HG03135 (cell line): Measurements from ENCODE around the gene ULK4.
"Not testable (repeated sequence)": the region's sequence is repeated elsewhere in the genome, so short reads cannot be mapped to it uniquely, and the experiment has no call there.

ENCODE experiments used
- ATAC-seq: cut with Tn5 transposase; IDR thresholded peaks from one replicate; pipeline ENCODE4 v1.9.1; 2021; ENCODE audit warnings: mild to moderate bottlenecking, moderate library complexity; ENCODE audit not compliant: unreplicated experiment

ULK4 gene

DNA sequence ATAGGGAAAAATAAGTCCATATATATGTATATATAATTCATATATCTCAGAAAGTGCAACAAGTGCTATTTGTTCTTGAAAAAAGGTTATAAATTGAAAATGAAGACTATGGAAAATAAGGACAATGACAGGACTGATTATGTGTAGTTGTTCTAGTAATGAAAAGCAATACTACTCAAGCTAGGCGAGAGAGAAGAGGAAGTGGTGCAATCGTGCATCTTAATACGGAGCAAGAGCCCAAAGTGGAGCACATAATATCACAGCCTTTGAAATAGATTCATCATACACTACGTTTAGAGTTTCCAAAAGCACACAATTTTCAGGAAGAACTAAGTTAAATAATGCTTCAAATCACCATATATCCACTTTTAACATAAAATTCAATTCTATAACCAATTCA lies 87.9 kb downstream of the ULK4 start:
- ATAC-seq = no peak

GRCh38 chr3:41872157-41872556 lies 89.7 kb downstream of the ULK4 start:
- no peak for ATAC-seq

DNA sequence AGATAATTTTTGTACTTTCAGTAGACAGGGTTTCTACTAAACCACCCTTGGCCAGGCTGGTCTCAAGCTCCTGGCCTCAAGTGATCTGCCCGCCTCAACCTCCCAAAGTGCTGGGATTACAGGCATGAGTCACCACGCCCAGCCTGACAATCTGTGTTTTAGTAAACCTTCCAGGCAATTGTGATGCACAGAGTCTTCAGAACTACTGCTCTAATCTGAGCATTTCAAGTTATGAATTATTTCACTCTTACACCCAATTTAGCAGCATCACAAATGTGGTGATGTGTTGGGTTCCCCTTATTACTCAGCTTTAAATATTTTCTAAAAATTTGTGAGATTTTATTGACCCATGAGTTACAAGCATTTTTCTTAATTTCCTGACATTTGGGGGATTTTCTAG lies 94.4 kb downstream of the ULK4 start:
- ATAC-seq = no peak

GRCh38 chr3:41866298-41866697 lies 95.6 kb downstream of the ULK4 start:
- no peak for ATAC-seq

- no peak for ATAC-seq
These were observed 98.9 kb downstream of the ULK4 start for GRCh38 chr3:41863024-41863423.

DNA sequence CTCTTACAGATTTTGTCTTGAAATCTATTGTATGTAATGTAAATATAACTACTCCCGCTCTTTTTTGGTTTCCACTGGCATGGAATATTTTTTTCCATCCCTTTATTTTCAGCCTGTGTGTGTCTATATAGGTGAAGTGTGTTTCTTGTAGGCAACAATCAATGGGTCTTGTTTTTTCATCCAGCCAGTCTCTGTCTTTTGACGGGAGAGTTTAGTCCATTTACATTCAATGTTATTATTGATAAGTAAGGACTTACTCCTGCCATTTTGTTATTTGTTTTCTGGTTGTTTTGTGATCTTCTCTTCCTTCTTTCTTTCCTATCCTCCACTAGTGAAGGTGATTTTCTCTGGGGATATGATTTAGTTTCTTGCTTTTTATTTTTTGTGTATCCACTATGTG lies 101.4 kb downstream of the ULK4 start:
- ATAC-seq = not testable (repeated sequence)

- ATAC-seq = no peak
These were observed 106.9 kb downstream of the ULK4 start for GRCh38 chr3:41854956-41855355.

DNA sequence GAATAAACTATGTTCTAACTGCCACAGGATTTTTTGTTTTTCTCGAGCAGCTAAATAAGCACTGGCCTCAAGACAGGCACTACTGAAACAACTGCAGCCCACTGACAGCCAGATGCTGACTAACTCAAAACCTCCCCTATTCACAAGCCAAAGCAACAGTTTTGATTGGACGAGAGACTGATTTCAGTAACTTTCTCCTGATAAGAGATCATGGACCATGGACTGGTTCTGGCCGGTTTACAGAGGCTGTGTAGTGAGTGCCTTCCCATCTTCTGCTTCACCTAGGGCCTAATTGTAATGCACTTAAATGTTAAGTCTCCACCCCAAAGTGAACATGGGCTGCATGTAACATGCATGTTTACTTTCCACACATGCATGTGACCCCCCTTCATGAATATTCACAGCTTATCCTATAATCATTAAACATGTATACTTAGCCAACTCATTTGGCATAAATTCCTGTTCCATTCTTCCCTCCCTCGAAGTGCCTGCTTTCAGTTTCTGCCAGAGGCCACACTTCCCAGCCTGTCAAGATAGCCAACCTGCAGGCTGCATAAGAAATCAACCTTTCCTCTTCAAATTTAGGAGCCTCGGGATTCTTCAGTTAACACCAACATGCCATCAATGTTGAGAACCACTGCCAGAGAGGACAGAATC lies 108.2 kb downstream of the ULK4 start:
- ATAC-seq = no peak

GRCh38 chr3:41848753-41849574 lies 112.9 kb downstream of the ULK4 start:
- ATAC-seq = no peak

DNA sequence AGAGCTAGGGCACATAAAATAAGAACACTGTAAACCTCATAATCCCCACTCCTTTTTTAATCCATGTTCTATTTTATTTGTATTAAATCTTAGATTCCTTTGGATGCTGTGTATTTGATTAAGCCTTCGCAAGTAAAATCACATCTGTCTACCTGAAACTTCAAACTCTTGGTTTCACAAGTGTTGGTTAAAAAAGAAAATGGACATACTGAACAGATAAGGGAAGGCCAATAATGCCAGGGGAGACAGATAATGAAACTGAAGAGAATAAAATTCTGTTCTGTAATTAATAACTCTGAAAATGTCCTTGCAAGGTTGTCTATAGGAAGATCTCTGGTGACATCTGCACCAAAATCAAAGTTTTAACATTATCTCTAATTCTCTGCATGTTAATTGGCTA lies 114.2 kb downstream of the ULK4 start:
- no peak for ATAC-seq

GRCh38 chr3:41846850-41847249 lies 115.1 kb downstream of the ULK4 start:
- ATAC-seq = no peak

DNA sequence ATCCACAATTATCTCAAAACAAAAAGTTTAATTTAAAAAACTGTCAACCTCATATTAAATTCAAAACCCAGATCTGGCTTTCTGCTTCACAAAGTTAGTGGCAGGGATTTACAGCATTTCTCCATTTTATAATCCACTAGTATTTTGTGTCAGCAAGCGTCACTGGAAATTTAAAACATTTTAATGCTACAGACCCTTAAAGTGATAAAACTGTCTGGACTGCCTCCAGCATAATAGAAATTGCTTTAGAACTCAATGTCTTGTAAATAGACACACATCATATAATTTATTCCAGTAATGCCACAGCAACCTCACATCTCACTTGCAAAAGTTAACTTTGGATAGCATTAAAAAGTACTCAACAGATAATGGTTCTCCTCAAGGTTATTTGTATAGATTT lies 116.1 kb downstream of the ULK4 start:
- no peak for ATAC-seq

DNA sequence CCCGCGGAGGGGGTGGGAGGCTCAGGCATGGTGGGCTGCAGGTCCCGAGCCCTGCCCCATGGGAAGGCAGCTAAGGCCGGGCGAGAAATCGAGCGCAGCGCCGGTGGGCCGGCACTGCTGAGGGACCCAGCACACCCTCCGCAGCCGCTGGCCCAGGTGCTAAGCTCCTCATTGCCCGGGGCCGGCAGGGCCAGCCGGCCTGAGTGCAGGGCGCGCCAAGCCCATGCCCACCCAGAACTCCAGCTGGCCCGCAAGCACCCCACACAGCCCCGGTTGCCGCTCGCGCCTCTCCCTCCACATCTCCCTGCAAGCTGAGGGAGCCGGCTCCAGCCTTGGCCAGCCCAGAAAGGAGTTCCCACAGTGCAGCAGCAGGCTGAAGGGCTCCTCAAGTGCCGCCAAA lies 117.6 kb downstream of the ULK4 start:
- ATAC-seq = not testable (repeated sequence)

DNA sequence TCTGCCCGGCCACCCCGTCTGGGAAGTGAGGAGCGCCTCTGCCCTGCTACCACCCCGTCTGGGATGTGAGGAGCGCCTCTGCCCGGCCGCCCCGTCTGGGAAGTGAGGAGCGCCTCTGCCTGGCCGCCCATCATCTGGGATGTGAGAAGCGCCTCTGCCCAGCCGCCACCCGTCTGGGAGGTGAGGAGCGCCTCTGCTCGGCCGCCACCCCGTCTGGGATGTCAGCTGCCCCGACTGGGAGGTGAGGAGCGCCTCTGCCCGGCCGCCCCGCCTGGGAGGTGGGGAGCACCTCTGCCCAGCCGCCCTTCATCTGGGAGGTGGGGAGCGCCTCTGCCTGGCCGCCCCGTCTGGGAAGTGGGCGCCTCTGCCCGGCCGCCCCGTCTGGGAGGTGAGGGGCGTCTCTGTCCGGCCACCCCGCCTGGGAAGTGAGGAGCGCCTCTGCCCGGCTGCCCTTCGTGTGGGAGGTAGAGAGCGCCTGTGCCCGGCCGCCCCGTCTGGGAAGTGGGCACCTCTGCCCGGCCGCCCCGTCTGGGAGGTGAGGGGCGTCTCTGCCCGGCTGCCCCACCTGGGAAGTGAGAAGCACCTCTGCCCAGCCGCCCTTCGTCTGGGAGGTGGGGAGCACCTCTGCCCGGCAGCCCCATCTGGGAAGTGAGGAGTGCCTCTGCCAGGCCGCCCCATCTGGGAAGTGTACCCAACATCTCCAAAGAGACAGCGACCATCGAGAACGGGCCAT lies 120.8 kb downstream of the ULK4 start:
- not testable (repeated sequence) for ATAC-seq

DNA sequence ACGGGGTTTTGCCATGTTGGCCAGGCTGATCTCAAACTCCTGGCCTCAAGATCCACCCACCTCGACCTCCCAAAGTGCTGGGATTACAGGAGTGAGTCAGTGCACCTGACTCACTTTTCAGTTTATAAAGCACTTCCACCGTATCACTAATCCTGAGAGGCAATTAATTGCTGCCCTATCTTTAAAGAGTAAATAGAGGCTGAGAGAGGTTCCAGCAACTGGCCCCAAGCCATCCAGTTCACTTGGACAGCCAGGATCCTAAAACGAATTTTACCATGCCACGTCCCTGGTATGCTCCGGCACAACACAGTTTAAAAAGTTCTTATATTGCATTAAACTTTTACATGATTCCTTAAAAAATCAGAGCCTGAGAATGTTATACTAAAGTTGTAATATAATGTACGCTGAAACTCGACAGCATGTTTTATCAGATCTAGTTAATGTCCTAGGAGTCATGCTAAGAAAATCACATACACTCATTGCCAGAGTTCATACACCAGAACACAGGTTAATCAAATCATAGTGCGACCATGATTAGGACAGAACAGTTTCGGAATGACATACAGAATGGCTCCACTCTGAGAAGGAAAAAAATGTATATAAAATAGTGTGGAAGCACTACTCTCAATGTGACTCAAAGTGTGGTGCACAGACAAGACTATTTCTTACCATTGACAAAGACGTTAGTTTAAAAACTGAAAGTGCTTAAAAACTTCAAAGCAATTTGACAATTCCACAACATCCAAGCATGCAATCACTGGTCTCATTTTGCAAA lies 125.4 kb downstream of the ULK4 start:
- no peak for ATAC-seq

- ATAC-seq = no peak
These were observed 128.3 kb downstream of the ULK4 start for GRCh38 chr3:41833628-41834027.

GRCh38 chr3:41819236-41819635 lies 142.7 kb downstream of the ULK4 start:
- ATAC-seq = no peak

GRCh38 chr3:41808618-41809017 lies 153.3 kb downstream of the ULK4 start:
- ATAC-seq = no peak

DNA sequence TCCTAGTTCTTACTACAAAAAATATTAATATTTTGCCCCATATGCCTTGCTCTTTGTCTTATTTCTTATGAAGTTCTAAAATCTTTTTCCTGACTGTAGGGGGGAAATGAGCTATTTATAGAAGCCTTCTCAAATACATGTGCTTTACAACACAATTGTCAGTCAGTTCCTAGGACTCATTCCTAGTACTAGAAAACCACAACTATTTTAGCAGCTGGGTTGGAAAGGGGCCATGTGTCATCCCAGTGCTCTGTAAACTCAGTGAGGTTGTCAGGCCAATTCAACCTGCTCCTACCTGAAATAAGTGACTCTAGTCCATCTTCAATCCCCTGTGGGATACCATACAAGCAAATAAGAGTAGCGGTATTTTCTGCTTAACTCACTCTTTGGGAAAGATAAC lies 153.8 kb downstream of the ULK4 start:
- ATAC-seq = no peak

- no peak for ATAC-seq
These were observed 166.9 kb downstream of the ULK4 start for GRCh38 chr3:41794748-41795589.
